HG03457 (cell line): ENCODE data around the gene FNDC4.
"Not testable (repeated sequence)": the region's sequence is repeated elsewhere in the genome, so short reads cannot be mapped to it uniquely, and the experiment has no call there.

Source experiments
- ATAC-seq: cut with Tn5 transposase; IDR thresholded peaks from one replicate; pipeline ENCODE4 v1.9.1; 2021; ENCODE audit warnings: moderate number of reproducible peaks; ENCODE audit not compliant: unreplicated experiment

Gene FNDC4, protein sequence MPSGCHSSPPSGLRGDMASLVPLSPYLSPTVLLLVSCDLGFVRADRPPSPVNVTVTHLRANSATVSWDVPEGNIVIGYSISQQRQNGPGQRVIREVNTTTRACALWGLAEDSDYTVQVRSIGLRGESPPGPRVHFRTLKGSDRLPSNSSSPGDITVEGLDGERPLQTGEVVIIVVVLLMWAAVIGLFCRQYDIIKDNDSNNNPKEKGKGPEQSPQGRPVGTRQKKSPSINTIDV

GRCh38 chr2:27494944-27495554 lies at the start of gene FNDC4:
FNDC4 (minus strand) TSS chr2:27495200; CDS start chr2:27494679, 521 bp downstream.
- ATAC-seq = no peak

- no peak for ATAC-seq
Observed at GRCh38 chr2:27544143-27544821, 49.3 kb upstream of the FNDC4 start.

DNA sequence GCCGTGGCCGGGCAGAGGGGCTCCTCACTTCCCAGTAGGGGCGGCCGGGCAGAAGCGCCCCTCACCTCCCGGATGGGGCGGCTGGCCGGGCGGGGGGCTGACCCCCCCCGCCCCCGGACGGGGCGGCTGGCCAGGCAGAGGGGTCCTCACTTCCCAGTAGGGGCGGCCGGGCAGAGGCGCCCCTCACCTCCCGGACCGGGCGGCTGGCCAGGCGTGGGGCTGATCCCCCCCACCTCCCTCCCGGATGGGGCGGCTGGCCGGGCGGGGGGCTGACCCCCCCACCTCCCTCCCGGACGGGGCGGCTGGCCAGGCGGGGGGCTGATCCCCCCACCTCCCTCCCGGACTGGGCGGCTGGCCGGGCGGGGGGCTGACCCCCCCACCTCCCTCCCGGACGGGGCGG lies 44.6 kb upstream of the FNDC4 start:
- ATAC-seq = not testable (repeated sequence)

DNA sequence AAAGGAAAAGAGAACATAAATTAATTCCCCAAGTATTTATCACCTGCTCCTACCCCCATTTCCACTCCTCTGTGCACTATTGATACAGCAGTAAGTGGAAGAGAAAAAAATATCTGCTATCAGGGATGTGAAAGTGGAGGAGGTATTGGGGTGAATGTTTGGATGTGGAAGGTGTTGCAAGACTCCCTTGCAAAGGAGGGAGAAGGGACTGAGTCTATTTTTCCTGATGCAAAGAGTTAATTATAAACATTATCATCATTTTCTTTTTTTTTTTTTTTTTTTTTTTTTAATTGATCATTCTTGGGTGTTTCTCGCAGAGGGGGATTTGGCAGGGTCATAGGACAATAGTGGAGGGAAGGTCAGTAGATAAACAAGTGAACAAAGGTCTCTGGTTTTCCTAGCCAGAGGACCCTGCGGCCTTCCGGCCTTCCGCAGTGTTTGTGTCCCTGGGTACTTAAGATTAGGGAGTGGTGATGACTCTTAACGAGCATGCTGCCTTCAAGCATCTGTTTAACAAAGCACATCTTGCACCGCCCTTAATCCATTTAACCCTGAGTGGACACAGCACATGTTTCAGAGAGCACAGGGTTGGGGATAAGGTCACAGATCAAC lies 43.9 kb upstream of the FNDC4 start:
- not testable (repeated sequence) for ATAC-seq

DNA sequence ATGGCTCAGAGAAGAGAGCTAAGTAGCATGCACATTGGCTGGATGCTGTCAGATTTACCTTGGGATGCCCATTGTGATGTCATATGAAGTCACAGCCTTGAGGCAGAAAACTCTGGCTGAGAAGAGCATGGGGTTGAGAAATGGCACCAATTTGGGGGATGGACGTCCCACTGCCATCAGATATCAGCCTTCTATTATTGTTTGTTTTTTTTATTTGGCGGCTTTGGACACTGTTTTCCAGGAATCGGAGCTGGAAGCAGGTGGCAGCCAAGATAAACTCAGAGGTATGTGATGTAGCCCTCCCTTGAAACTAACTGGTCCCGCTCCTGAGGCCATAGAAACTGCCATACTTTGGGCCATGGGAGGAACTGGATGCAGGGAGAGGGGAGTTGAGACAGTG lies 42.3 kb upstream of the FNDC4 start:
- ATAC-seq = no peak

- ATAC-seq = no peak
Observed at GRCh38 chr2:27531983-27532382, 37.0 kb upstream of the FNDC4 start.

GRCh38 chr2:27527182-27527581 lies 32.2 kb upstream of the FNDC4 start:
- no peak for ATAC-seq

GRCh38 chr2:27522400-27522945 lies 27.5 kb upstream of the FNDC4 start:
- ATAC-seq = no peak

DNA sequence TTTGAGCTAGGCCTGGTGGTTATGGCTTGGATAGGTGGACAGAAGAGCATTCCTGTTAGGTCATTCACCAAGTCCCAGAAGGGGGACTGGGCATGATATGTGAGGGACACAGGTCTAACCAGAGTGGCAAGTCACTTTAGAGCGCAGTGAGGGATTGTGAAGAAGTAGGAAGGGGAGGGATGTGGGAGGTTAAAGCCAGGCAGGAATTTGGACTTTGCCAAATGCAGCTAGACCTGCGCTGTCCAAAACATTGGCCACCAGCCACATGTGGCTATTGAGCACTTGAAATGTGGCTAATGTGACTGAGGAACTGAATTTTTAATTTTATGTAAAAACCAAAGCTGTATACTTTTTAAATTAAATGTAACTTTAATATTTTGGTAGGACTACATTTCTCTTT lies 25.3 kb upstream of the FNDC4 start:
- ATAC-seq = no peak

DNA sequence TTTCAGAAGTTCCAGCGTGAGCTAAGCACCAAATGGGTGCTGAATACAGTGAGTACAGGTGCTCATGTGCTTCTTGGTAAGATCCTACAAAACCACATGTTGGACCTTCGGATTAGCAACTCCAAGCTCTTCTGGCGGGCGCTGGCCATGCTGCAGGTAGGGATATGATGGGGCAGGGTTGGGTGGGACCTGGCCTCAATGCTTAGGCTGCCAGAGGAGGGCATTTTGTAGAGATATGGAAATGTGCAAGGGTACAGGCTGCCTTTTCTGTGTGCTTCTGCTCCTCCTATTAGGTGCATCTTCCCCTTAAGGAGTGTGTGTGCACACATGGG lies 23.7 kb upstream of the FNDC4 start:
- no peak for ATAC-seq

- ATAC-seq = no peak
Observed at GRCh38 chr2:27518113-27518781, 23.2 kb upstream of the FNDC4 start.

DNA sequence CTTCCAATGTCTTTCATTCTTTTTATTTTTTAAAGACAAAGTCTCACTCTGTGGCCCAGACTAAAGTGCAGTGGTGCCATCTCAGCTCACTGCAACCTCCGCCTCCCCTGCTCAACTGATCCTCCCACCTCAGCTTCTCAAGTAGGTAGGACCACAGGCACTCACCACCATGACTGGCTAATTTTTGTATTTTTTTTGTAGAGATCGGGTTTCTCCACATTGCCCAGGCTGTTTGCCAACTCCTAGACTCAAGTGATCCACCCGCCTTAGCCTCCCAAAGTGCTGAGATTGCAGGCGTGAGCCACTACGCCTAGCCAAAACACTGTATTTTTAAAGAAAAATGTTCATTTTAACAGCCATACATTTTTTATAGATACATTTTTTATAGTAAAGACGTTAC lies 14.3 kb upstream of the FNDC4 start:
- no peak for ATAC-seq

DNA sequence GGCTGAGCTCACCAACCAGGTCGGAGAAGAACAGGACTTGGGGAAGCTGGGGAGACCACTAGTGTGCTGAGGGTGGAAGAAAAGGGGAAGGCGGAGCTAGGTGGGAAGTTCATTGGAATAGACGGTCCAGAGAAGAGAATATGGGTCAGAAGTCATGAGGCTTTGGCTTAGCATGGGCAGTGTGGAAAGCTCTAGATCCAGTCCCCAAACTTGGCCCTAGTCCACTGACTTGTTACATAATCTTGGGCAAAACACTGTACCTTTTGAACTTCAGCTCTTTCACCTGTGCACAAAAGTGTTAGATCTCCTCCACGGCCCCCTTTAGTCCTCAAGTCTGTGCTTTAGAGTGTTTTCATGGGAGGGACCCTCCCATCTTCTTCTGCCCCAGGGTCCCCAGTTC lies 12.3 kb upstream of the FNDC4 start:
- ATAC-seq = no peak

- ATAC-seq = no peak
Observed at GRCh38 chr2:27506587-27506986, 11.6 kb upstream of the FNDC4 start.

- ATAC-seq = no peak
Observed at GRCh38 chr2:27502142-27502541, 7.1 kb upstream of the FNDC4 start.

- ATAC-seq = no peak
Observed at GRCh38 chr2:27501042-27501441, 6.0 kb upstream of the FNDC4 start.

DNA sequence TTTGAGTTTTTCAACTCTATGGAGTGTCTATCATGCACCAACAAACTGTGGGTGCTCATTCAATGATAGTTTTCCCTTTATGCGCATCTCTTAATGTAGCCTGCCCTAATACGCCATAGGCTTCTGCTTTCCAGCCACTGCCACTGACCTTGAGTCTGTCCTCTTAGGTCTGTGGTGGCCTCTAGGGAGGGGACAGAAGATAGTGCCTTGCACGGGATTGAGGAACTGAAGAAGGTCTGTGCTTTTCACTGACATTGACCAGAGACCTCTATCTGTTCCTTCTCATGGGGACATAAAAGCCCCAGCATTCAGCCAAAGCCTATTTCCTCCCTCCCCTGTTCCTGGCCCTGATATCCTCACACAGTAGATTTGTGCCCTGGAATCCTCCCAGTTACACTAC lies 4.0 kb upstream of the FNDC4 start:
- ATAC-seq = no peak

DNA sequence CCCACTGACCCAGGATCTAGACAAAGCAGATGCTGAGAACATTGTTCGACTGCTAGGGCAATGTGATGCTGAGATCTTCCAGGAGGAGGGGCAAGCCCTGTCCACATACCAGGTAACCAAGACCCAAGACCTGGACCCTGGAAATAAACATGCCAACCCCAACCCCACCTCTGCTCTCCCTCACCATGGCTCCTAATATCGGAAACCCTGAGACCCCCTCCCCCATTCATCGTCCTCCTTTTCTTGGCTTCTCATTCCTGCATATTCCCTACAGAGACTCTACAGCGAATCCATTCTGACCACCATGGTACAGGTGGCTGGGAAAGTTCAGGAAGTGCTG lies 2.3 kb upstream of the FNDC4 start:
- no peak for ATAC-seq

GRCh38 chr2:27496357-27497287 lies 1.6 kb upstream of the FNDC4 start, which contains the start of gene GCKR:
GCKR (plus strand) TSS chr2:27496839; CDS start chr2:27496905, 66 bp downstream.
- no peak for ATAC-seq

GRCh38 chr2:27495840-27496356 lies 898 bp upstream of the FNDC4 start:
- ATAC-seq = no peak
